NCI-H510A treated with DMSO at 0.1 percent for 48 hours (cell line): ENCODE measurements around the gene IVNS1ABP.
"Not testable (repeated sequence)": the region's sequence is repeated elsewhere in the genome, so short reads cannot be mapped to it uniquely, and the experiment has no call there.

Experiments used
- DNase-seq: peaks from one replicate; lab custom pipeline; 2025; lab: John Stamatoyannopoulos, UW

The IVNS1ABP gene

DNA sequence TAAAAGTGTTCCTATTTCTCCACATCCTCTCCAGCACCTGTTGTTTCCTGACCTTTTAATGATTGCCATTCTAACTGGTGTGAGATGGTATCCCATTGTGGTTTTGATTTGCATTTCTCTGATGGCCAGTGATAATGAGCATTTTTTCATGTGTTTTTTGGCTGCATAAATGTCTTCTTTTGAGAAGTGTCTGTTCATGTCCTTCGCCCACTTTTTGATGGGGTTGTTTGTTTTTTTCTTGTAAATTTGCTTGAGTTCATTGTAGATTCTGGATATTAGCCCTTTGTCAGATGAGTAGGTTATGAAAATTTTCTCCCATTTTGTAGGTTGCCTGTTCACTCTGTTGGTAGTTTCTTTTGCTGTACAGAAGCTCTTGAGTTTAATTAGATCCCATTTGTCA is 64.6 kb downstream of the IVNS1ABP start:
- DNase-seq, result not testable (repeated sequence)

DNA sequence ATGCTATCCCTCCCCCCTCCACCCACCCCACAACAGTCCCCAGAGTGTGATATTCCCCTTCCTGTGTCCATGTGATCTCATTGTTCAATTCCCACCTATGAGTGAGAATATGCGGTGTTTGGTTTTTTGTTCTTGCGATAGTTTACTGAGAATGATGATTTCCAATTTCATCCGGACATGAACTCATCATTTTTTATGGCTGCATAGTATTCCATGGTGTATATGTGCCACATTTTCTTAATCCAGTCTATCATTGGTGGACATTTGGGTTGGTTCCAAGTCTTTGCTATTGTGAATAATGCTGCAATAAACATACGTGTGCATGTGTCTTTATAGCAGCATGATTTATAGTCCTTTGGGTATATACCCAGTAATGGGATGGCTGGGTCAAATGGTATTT is 65.1 kb downstream of the IVNS1ABP start:
- DNase-seq, result not testable (repeated sequence)

DNA sequence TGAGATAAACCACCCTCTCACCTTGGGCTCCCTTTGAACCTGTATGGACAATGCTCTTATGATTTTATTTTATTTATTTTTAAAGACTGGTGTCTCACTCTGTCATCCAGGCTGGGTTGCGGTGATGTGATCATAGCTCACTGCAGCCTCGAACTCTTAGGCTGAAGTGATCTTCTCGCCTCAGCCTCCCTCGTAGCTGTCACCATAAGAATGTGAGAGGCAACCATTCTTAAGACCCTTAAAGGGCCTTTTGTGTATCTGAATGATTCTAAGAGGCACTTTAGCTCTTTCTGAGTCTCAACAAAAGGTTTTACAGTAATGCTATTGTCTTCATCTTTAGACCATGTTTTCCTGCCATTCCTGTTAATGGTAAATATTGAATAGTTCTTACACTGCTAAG is 67.0 kb downstream of the IVNS1ABP start:
- no peak for DNase-seq

DNA sequence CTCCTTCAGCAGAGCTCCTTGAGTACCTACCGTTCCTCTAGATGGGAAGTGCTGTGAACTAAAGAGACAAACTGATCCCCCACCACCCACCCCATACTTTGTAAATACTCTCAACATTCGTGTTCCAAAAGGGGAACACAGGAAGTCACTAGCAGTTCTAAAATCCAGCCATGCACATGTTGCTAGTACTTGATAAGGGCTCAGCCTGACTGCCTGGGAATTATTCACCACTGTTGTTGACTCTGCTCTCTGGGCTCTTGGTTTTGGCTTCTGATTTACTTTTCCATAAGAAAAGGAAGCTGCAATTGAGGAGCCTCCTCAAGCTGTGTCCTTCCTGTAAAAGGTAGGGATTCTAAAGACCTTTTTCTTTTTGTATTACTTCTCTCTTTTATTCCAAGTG is 67.5 kb downstream of the IVNS1ABP start:
- DNase-seq, result no peak
